AG04449 (cell line): ENCODE results near the gene UBXN11.

Source experiments
- CTCF ChIA-PET: fragments of 350-600 bp; formaldehyde crosslinking; extraction: SDS; loops from one replicate; lab custom pipeline; 2021; ENCODE audit warnings: antibody characterized with exemption; lab: Yijun Ruan, JAX
- POLR2A ChIA-PET: fragments of 400-600, 350-600 bp; formaldehyde crosslinking; extraction: SDS; loops from one replicate; lab custom pipeline; 2020; ENCODE audit warnings: antibody characterized with exemption, inconsistent platforms; lab: Yijun Ruan, JAX
- DNase-seq: peaks from one replicate; pipeline ENCODE4 v3.0.0-alpha.2; 2010; ENCODE audit warnings: low read depth, low spot score
- H3K4me3 ChIP-seq: 2 replicates; pipeline ENCODE4 v1.5.1; 2011; ENCODE audit warnings: low read depth, mild to moderate bottlenecking, control low read depth, low read length
- TF ChIP-seq, protein P1 (sequence below): IDR thresholded peaks from one replicate; pipeline ENCODE4 v1.5.1; 2011; ENCODE audit warnings: mild to moderate bottlenecking, moderate library complexity, low read length, control low read depth, inconsistent platforms; ENCODE audit not compliant: insufficient read depth; ENCODE audit errors: missing control alignments

UBXN11 gene

DNA sequence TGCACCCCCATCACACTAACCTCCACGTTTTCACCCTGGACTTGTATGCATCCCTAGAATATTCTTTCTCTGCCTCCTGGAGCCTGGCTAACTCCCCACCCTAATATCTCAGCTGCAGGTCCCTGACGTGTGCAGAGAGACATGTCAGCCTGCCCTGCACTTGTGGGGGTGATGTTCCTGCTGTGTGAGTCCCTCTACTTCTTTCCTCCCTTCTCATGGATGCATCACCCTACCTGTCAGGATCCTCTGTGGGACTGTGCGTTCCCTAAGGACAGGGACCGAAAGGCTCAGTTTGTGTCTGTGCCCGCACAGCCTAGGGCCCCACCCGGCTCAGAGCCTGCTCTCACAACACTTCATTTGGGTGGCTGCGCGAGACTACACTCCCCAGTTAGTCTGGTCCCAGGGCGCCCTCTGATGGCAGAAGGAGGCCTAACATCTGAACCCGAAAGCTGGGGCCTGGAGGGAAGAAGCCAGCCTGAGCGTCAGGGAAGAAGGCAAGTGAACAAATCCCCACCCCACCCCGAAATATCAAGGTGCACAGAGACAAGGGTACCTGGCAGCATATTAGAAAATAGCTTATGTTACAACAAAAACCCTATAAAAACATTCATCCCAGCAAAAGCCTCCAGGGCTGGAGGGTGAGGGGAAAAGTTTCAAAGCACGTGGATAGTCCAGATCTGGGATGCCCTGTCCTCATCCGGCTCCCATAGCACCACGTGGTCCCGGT lies 15.0 kb upstream of the UBXN11 start:
- CTCF ChIA-PET = interaction anchor here (0.6 to 11.9 kb wide), 48 partner anchors 10 to 242 kb away, joined by 3 to 179 read pairs (median 6); partner anchors contain the start of genes C1orf232, CATSPER4, CEP85 and CNKSR1
- TF ChIP-seq, protein P1, sequence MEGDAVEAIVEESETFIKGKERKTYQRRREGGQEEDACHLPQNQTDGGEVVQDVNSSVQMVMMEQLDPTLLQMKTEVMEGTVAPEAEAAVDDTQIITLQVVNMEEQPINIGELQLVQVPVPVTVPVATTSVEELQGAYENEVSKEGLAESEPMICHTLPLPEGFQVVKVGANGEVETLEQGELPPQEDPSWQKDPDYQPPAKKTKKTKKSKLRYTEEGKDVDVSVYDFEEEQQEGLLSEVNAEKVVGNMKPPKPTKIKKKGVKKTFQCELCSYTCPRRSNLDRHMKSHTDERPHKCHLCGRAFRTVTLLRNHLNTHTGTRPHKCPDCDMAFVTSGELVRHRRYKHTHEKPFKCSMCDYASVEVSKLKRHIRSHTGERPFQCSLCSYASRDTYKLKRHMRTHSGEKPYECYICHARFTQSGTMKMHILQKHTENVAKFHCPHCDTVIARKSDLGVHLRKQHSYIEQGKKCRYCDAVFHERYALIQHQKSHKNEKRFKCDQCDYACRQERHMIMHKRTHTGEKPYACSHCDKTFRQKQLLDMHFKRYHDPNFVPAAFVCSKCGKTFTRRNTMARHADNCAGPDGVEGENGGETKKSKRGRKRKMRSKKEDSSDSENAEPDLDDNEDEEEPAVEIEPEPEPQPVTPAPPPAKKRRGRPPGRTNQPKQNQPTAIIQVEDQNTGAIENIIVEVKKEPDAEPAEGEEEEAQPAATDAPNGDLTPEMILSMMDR = peak; percentile 94

DNA sequence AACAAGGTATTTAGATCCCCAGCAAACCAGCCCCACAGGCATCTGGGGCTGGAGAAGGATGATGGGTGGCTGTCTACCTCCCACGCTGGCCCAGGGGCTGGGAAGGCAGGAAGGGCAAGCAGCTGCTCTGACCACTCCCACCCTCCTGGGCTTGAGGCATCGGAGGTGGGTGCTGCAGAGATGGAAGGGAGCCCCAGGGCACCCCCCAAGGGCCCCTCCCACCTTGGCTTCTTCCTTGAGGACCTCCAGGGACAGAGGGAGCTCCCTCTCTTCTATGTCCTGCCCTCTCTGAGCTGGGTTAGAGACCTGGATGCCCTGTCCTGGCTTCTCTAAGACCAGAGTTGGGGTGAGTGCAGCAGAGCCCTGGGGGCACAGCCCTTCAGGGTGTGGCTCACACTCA lies 14.5 kb upstream of the UBXN11 start:
- TF ChIP-seq, protein P1 = no peak
- ChIA-PET POLR2A (interaction anchor here (1.3 kb wide), 1 partner anchor 151 kb away, joined by 4 read pairs; no protein-coding TSS in a partner anchor), CTCF (interaction anchor here (0.9 to 11.9 kb wide), 29 partner anchors 11 to 219 kb away, joined by 3 to 179 read pairs (median 9); partner anchors contain the start of genes C1orf232, CATSPER4, CEP85 and SH3BGRL3)
- H3K4me3 ChIP-seq = no peak overlapping the region
- no peak for DNase-seq

More for the DNA sequence above, 15.0 kb upstream of the UBXN11 start:
- POLR2A ChIA-PET = interaction anchor here (0.6 to 1.3 kb wide), 2 partner anchors 46 to 152 kb away, joined by 4 read pairs; no protein-coding TSS in a partner anchor
- DNase-seq = peak; percentile 24
- H3K4me3 ChIP-seq = no peak overlapping the region; the same call in 1 of the 2 replicates

DNA sequence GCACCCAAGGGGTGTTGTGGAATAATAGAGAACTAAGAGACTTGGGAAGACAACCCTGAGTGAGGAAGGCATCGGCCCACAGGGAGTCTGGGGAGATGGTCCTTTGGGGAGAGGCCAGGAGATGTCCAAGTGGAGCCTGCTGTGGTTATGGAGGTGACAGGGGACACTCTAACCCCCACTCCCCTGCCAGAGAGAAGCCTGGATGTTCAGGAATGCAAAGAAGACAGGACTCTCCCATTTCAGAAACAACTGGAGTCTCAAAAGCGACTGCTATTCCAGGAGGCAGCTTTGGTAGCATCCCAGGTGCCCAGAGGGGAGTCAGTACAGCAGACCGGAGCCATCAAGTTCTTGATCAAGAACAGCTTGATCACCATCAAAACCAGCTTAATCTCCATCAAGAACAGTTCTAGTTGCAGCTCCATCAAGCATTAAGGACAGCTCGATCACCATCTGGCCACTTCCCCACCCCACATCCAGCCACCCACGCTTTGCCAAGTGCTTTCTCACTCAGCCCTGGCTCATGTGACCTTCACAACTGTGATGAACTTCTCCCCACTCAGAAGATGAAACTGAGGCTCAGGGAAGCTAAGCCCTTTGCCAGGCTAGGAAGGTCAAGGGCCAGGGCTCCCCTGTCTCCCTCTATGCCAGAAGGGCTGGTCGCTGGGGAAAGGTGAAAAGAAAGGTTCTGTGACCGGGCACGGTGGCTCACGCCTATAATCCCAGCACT lies 12.1 kb upstream of the UBXN11 start:
- H3K4me3 ChIP-seq = no peak overlapping the region
- TF ChIP-seq, protein P1 = no peak
- POLR2A ChIA-PET = no interaction called here
- CTCF ChIA-PET = interaction anchor here (1.2 to 11.9 kb wide), 9 partner anchors 11 to 153 kb away, joined by 4 to 179 read pairs (median 9); partner anchors contain the start of genes CEP85, SH3BGRL3, UBXN11 and ZNF593
- no peak for DNase-seq

DNA sequence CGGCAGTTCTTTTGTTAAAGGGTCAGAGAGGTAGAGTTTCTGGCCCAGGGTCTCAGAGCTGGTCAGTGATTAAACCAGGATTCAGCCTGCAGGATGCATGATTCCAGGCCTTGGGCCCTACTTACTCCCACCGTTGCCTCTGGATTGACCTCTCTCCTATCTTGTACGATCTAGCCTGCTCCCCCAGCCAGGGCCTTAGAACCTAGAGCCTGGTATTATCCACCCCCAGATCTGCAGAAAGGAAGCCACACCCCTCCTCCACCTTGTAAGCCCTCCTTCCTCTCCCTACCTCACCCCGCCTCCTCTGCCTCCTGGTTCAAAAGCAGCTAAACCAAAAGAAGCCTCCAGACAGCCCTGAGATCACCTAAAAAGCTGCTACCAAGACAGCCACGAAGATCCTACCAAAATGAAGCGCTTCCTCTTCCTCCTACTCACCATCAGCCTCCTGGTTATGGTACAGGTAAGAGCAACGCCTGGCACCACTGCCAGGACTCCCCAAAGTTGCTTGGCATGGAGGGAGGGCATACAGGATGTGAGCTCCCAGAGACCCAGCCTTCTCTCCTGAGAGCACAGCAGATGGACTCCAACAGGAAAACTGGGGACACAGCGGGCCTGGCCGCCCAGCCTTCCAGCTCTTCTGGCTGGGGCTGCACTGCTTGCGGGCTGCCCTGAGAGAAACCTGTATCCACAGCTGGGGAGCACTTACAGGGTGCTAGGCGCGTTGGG lies 11.3 kb upstream of the UBXN11 start, which contains the start of gene CD52:
Gene CD52 (plus strand): TSS at position 347 of the 726 bp plus-strand sequence. CDS start 60 bp downstream, at position 407.
- TF ChIP-seq, protein P1 = no peak
- CTCF ChIA-PET = interaction anchor here (1.3 to 11.9 kb wide), 9 partner anchors 10 to 148 kb away, joined by 5 to 179 read pairs (median 9); partner anchors contain the start of genes CEP85, SH3BGRL3, UBXN11 and ZNF593
- POLR2A ChIA-PET = interaction anchor here (0.7 kb wide), 1 partner anchor 60 kb away, joined by 3 read pairs; no protein-coding TSS in a partner anchor
- H3K4me3 ChIP-seq = no peak within 1 kb of the TSS
- no peak for DNase-seq

DNA sequence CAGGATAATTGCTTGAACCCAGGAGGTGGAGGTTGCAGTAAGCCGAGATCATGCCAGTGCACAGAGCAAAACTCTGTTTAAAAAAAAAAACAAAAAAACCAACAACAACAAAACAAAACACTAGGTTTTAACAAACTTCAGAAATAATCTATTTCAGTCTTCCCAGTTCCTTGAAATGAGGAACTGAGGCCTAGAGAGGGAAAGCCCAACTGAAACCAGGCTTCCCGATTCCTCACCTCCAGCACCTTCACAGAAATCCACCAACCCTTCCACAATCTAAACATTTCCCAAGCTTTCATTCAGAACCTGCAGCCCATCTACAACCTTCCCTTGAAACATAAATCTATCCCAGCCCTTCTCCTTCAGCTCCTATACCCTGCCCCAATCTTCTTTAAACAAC lies 10.7 kb upstream of the UBXN11 start:
- no peak for DNase-seq
- no peak overlapping the region for H3K4me3 ChIP-seq
- POLR2A ChIA-PET = no interaction called here
- CTCF ChIA-PET = interaction anchor here (1.3 to 11.9 kb wide), 6 partner anchors 10 to 147 kb away, joined by 5 to 179 read pairs (median 10); partner anchors contain the start of genes SH3BGRL3, UBXN11 and ZNF593
- TF ChIP-seq, protein P1 = no peak
